Suprapubic skin (tissue), 4 donors: ENCODE data around the gene RPS6KC1. TPM values are rescaled to one million over a fixed set of nuclear protein-coding genes. Genes with fewer than 3 reads are reported as not detected.

Source experiments
- DNase-seq, 2 donors: peaks; one replicate each; pipeline ENCODE4 v3.0.0-alpha.2; 2019; ENCODE audit warnings: low spot score in 2 of 2
- H3K27ac ChIP-seq: fragments of 200-600 bp; sonication (generic); one replicate; pipeline ENCODE4 v1.5.1; 2019
- H3K27me3 ChIP-seq: fragments of 200-600 bp; sonication (generic); one replicate; pipeline ENCODE4 v1.5.1; 2019
- H3K36me3 ChIP-seq: fragments of 200-600 bp; sonication (generic); one replicate; pipeline ENCODE4 v1.5.1; 2019
- H3K4me1 ChIP-seq: fragments of 200-600 bp; sonication (generic); one replicate; pipeline ENCODE4 v1.5.1; 2019
- H3K4me3 ChIP-seq: fragments of 200-600 bp; sonication (generic); one replicate; pipeline ENCODE4 v1.5.1; 2019; ENCODE audit warnings: mild to moderate bottlenecking
- H3K9me3 ChIP-seq: fragments of 200-600 bp; sonication (generic); one replicate; pipeline ENCODE4 v1.5.1; 2019
- CTCF ChIP-seq, 2 donors: fragments of 200-600 bp in 1 of 2; fragments of 450-650 bp in 1 of 2; sonication (generic) in 1 of 2; IDR thresholded peaks; one replicate each; pipeline ENCODE4 v1.5.1; 2016 to 2019; ENCODE audit warnings: antibody characterized with exemption in 2 of 2, mild to moderate bottlenecking in 1 of 2, moderate library complexity in 1 of 2
- EP300 ChIP-seq: sonication (generic); formaldehyde crosslinking; IDR thresholded peaks from one replicate; pipeline ENCODE4 v1.6.1; 2017; ENCODE audit warnings: antibody characterized with exemption
- POLR2A ChIP-seq, 2 donors: fragments of 450-650 bp; IDR thresholded peaks; one replicate each; pipeline ENCODE4 v1.6.1; 2017; ENCODE audit warnings: antibody characterized with exemption in 2 of 2, mild to moderate bottlenecking in 2 of 2, moderate library complexity in 2 of 2
- POLR2AphosphoS5 ChIP-seq, 3 donors: sonication (generic); formaldehyde crosslinking; IDR thresholded peaks; one replicate each; pipeline ENCODE4 v1.6.1; 2017; ENCODE audit warnings: antibody characterized with exemption in 3 of 3
- WGBS: methylation state at CpG from one replicate; pipeline ENCODE4 v1.1.5; 2018; 5-methylcytosine and 5-hydroxymethylcytosine counted together
- total RNA-seq, 4 donors: library from RNA; depleted of rRNA; stranded (reverse); fragments of >200 nt; gene quantifications; one replicate each; pipeline ENCODE4 v1.1.0, GENCODE V29; 2016

The RPS6KC1 gene
- total RNA-seq, 4 donors from 2014 or later: 9.3 to 18.3 (median 14.2) TPM

GRCh38 chr1:213249395-213249794 lies 198.4 kb downstream of the RPS6KC1 start:
- Histone ChIP-seq H3K36me3 (no peaks in the 10 kb centered on the region), H3K9me3 (no peaks in the 10 kb centered on the region)
- TF ChIP-seq POLR2A (IDR thresholded peaks at IDR 0.05) (no peak), EP300 (no peak), CTCF (IDR thresholded peaks at IDR 0.05) (no peak), POLR2AphosphoS5 (IDR thresholded peaks at IDR 0.05) (no peak)

GRCh38 chr1:213250041-213250440 lies 199.0 kb downstream of the RPS6KC1 start:
- WGBS: 94% methylated on average over 6 of the region's 6 CpGs

More at GRCh38 chr1:213249395-213249794, 198.4 kb downstream of the RPS6KC1 start:
- H3K27ac ChIP-seq: no peak overlapping the region
- WGBS: 98% methylated on average over 6 of the region's 6 CpGs
- no peaks in the 10 kb centered on the region for H3K4me1 ChIP-seq
- H3K27me3 ChIP-seq: no peaks in the 10 kb centered on the region
- DNase-seq: no peak
- H3K4me3 ChIP-seq: no peak overlapping the region

GRCh38 chr1:213250446-213250845 lies 199.4 kb downstream of the RPS6KC1 start:
- DNase-seq: no peak
- H3K27ac ChIP-seq: no peak overlapping the region
- no peaks in the 10 kb centered on the region for H3K27me3 ChIP-seq
- WGBS: 94% methylated on average over 3 of the region's 3 CpGs
- no peaks in the 10 kb centered on the region for H3K36me3 ChIP-seq
- no peak overlapping the region for H3K4me3 ChIP-seq
- no peaks in the 10 kb centered on the region for H3K4me1 ChIP-seq
- TF ChIP-seq POLR2A (IDR thresholded peaks at IDR 0.05): no peak
- no peak for TF ChIP-seq POLR2AphosphoS5 (IDR thresholded peaks at IDR 0.05)
- no peak for TF ChIP-seq CTCF (IDR thresholded peaks at IDR 0.05)
- TF ChIP-seq EP300: no peak
- H3K9me3 ChIP-seq: no peaks in the 10 kb centered on the region

More at GRCh38 chr1:213250041-213250440, 199.0 kb downstream of the RPS6KC1 start:
- H3K9me3 ChIP-seq: no peaks in the 10 kb centered on the region
- H3K4me3 ChIP-seq: no peak overlapping the region
- H3K4me1 ChIP-seq: no peaks in the 10 kb centered on the region
- H3K27ac ChIP-seq: no peak overlapping the region
- TF ChIP-seq CTCF (IDR thresholded peaks at IDR 0.05) (no peak), POLR2AphosphoS5 (IDR thresholded peaks at IDR 0.05) (no peak), POLR2A (IDR thresholded peaks at IDR 0.05) (no peak), EP300 (no peak)
- DNase-seq: no peak
- no peaks in the 10 kb centered on the region for H3K27me3 ChIP-seq
- no peaks in the 10 kb centered on the region for H3K36me3 ChIP-seq

- WGBS: 62% methylated on average over 2 of the region's 2 CpGs
- Histone ChIP-seq H3K27me3 (no peaks in the 10 kb centered on the region), H3K4me3 (no peak overlapping the region), H3K27ac (no peak overlapping the region), H3K36me3 (no peaks in the 10 kb centered on the region), H3K4me1 (no peaks in the 10 kb centered on the region), H3K9me3 (no peaks in the 10 kb centered on the region)
- TF ChIP-seq POLR2A (IDR thresholded peaks at IDR 0.05) (no peak), EP300 (no peak), CTCF (IDR thresholded peaks at IDR 0.05) (no peak), POLR2AphosphoS5 (IDR thresholded peaks at IDR 0.05) (no peak)
- DNase-seq: no peak
These were observed 200.9 kb downstream of the RPS6KC1 start for GRCh38 chr1:213251972-213252371.

- Histone ChIP-seq H3K9me3 (no peaks in the 10 kb centered on the region), H3K27ac (no peak overlapping the region), H3K27me3 (no peaks in the 10 kb centered on the region), H3K36me3 (no peaks in the 10 kb centered on the region), H3K4me1 (no peaks in the 10 kb centered on the region), H3K4me3 (no peak overlapping the region)
- TF ChIP-seq POLR2A (IDR thresholded peaks at IDR 0.05): no peak
- no peak for TF ChIP-seq POLR2AphosphoS5 (IDR thresholded peaks at IDR 0.05)
- TF ChIP-seq EP300: no peak
- TF ChIP-seq CTCF (IDR thresholded peaks at IDR 0.05): no peak
- WGBS: 88% methylated on average over 3 of the region's 3 CpGs
- no peak for DNase-seq
These were observed 205.5 kb downstream of the RPS6KC1 start for GRCh38 chr1:213256438-213257087.
